GM21825 (cell line): Measurements from ENCODE around the gene PHF23.

Source experiments
- ATAC-seq: cut with Tn5 transposase; IDR thresholded peaks from one replicate; pipeline ENCODE4 v1.9.1; 2021; ENCODE audit warnings: mild to moderate bottlenecking, moderate library complexity; ENCODE audit not compliant: unreplicated experiment

The PHF23 gene

GRCh38 chr17:7221278-7222092, 17.8 kb downstream of the PHF23 start:
- no peak for ATAC-seq

GRCh38 chr17:7220593-7221277, 18.5 kb downstream of the PHF23 start:
- ATAC-seq = no peak

GRCh38 chr17:7219812-7220592, 19.3 kb downstream of the PHF23 start, which contains the start of the genes ACADVL and DLG4:
TSS of gene ACADVL (plus strand) at chr17:7219938. CDS start at chr17:7219985, 47 bp downstream.
TSS of gene DLG4 (minus strand) at chr17:7219836.
- ATAC-seq = peak; percentile 43

GRCh38 chr17:7219229-7219811, 19.9 kb downstream of the PHF23 start:
- no peak for ATAC-seq

GRCh38 chr17:7218758-7219157, 20.5 kb downstream of the PHF23 start:
- ATAC-seq = no peak

- no peak for ATAC-seq
Observed at GRCh38 chr17:7218166-7218565, 21.1 kb downstream of the PHF23 start.

GRCh38 chr17:7217113-7217987, 21.9 kb downstream of the PHF23 start:
- ATAC-seq = no peak

- no peak for ATAC-seq
Observed at GRCh38 chr17:7216242-7217112, 22.8 kb downstream of the PHF23 start.

GRCh38 chr17:7215652-7216180, 23.5 kb downstream of the PHF23 start:
- ATAC-seq = no peak

GRCh38 chr17:7215136-7215638, 24.1 kb downstream of the PHF23 start:
- ATAC-seq = no peak

- ATAC-seq = peak; percentile 74
Observed at GRCh38 chr17:7214300-7215135, 24.7 kb downstream of the PHF23 start.

GRCh38 chr17:7213895-7214299, 25.4 kb downstream of the PHF23 start:
- ATAC-seq = no peak

- ATAC-seq = no peak
Observed at GRCh38 chr17:7211491-7212273, 27.6 kb downstream of the PHF23 start.

GRCh38 chr17:7208754-7209460, 30.4 kb downstream of the PHF23 start:
- no peak for ATAC-seq

- no peak for ATAC-seq
Observed at GRCh38 chr17:7208027-7208571, 31.2 kb downstream of the PHF23 start.
